HG02970 (cell line): ENCODE measurements around the gene GRAMD4.

ENCODE experiments used
- ATAC-seq: cut with Tn5 transposase; IDR thresholded peaks from one replicate; pipeline ENCODE4 v1.9.1; 2021; ENCODE audit warnings: mild to moderate bottlenecking, moderate library complexity, moderate number of reproducible peaks; ENCODE audit not compliant: unreplicated experiment, low FRiP score

GRAMD4 gene

GRCh38 chr22:46665151-46665695 is 45.0 kb downstream of the GRAMD4 start:
- no peak for ATAC-seq

GRCh38 chr22:46665751-46666280 is 45.6 kb downstream of the GRAMD4 start:
- ATAC-seq, result no peak

GRCh38 chr22:46666577-46667244 is 46.5 kb downstream of the GRAMD4 start:
- ATAC-seq, result no peak

GRCh38 chr22:46667245-46667623 is 47.0 kb downstream of the GRAMD4 start:
- ATAC-seq, result no peak

GRCh38 chr22:46668116-46668515 is 47.9 kb downstream of the GRAMD4 start:
- no peak for ATAC-seq

- ATAC-seq, result no peak
Measured at GRCh38 chr22:46669201-46669600, 49.0 kb downstream of the GRAMD4 start.

GRCh38 chr22:46671824-46672432 is 51.7 kb downstream of the GRAMD4 start:
- ATAC-seq, result no peak

GRCh38 chr22:46672731-46673130 is 52.5 kb downstream of the GRAMD4 start:
- no peak for ATAC-seq

- no peak for ATAC-seq
Measured at GRCh38 chr22:46673205-46673604, 53.0 kb downstream of the GRAMD4 start.

GRCh38 chr22:46673662-46674236 is 53.6 kb downstream of the GRAMD4 start:
- ATAC-seq, result no peak

- ATAC-seq, result no peak
Measured at GRCh38 chr22:46674367-46674781, 54.2 kb downstream of the GRAMD4 start.

GRCh38 chr22:46674906-46675305 is 54.7 kb downstream of the GRAMD4 start:
- ATAC-seq, result no peak

GRCh38 chr22:46675479-46675878 is 55.3 kb downstream of the GRAMD4 start:
- no peak for ATAC-seq

GRCh38 chr22:46675938-46676337 is 55.8 kb downstream of the GRAMD4 start:
- no peak for ATAC-seq

GRCh38 chr22:46676479-46676878 is 56.3 kb downstream of the GRAMD4 start:
- ATAC-seq, result no peak

GRCh38 chr22:46676881-46677280 is 56.7 kb downstream of the GRAMD4 start:
- ATAC-seq, result no peak

GRCh38 chr22:46677323-46678002 is 57.3 kb downstream of the GRAMD4 start:
- no peak for ATAC-seq

GRCh38 chr22:46678003-46678657 is 57.9 kb downstream of the GRAMD4 start:
- ATAC-seq, result no peak

GRCh38 chr22:46678785-46679700 is 58.9 kb downstream of the GRAMD4 start:
- no peak for ATAC-seq
